Measurements from ENCODE around the gene IFNGR1. TPM values are rescaled to one million over a fixed set of nuclear protein-coding genes. Genes with fewer than 3 reads are reported as not detected.

The IFNGR1 gene
- total and polyA plus RNA-seq, 10 of the 15 experiments (the other 5 are each of a cell fraction or from before 2014, with no cell fraction given), result 89.0 to 296 (median 138) TPM

- TF ChIP-seq PBX3 (IDR thresholded peaks at IDR 0.05; ENCODE audit: insufficient replicate concordance, low read depth, low read length) (no peak), RAD51 (IDR thresholded peaks at IDR 0.05) (no peak), HSF1 (IDR thresholded peaks at IDR 0.05; ENCODE audit: low read depth, low read length) (no peak), SUZ12 (IDR thresholded peaks at IDR 0.05; ENCODE audit: unreplicated experiment) (no peak), SMARCA5 (IDR thresholded peaks at IDR 0.05) (no peak), NFYB (IDR thresholded peaks at IDR 0.05; ENCODE audit: insufficient read depth, low read depth, low read length) (no peak), HDAC6 (IDR thresholded peaks at IDR 0.05; ENCODE audit: unreplicated experiment) (no peak), TCF12 (IDR thresholded peaks at IDR 0.05; ENCODE audit: low read depth, low read length) (no peak)
Measured at GRCh38 chr6:137156650-137157049, 62.5 kb downstream of the IFNGR1 start (continued).

- ChIA-PET SMC1A (ENCODE audit: uncharacterized antibody, unreplicated experiment) (interaction anchor here (1.3 to 2.6 kb wide), 7 partner anchors 10 to 61 kb away, joined by 4 to 17 read pairs (median 6); no protein-coding TSS in a partner anchor), CTCF (interaction anchor here (1.3 to 3.0 kb wide), 3 partner anchors 10 to 158 kb away, joined by 3 to 13 read pairs (median 4); no protein-coding TSS in a partner anchor), POLR2A (interaction anchor here (1.1 kb wide), 1 partner anchor 9 kb away, joined by 4 read pairs; no protein-coding TSS in a partner anchor), RAD21 (ENCODE audit: unreplicated experiment) (interaction anchor here (0.6 to 2.3 kb wide), 4 partner anchors 10 to 62 kb away, joined by 3 to 11 read pairs (median 5); no protein-coding TSS in a partner anchor)
- ATAC-seq (peak; percentile 73), FAIRE-seq (peak; percentile 49), DNase-seq (ENCODE audit: low read depth, low spot score) (peak; percentile 48)
- no TSS peak for BruUV-seq (replicated peaks)
- intact Hi-C loops (cut with micrococcal nuclease; ENCODE audit: unreplicated experiment) (no loop called here), in situ Hi-C loops (cut with MboI) (no loop called here)
- H3K4me1 ChIP-seq (ENCODE audit: control insufficient read depth, insufficient read depth, low read length), result no peaks in the 10 kb centered on the region; the same call in 1 of the 2 replicates
- no peak overlapping the region for H3K4me3 ChIP-seq
- 0 out of 2 replicates have a peak overlapping the region, but pooled peaks have one; percentile 15 for H3K27ac ChIP-seq (ENCODE audit: control insufficient read depth, insufficient read depth)
- 16% methylated on average over 2 of the region's 2 CpGs for WGBS (ENCODE audit: insufficient coverage, insufficient replicate concordance, low lambda C conversion rate, missing lambda C conversion rate)
- H2AFZ ChIP-seq (ENCODE audit: control insufficient read depth, low read depth, low read length), result no peak overlapping the region; the same call in 1 of the 2 replicates
- H4K20me1 ChIP-seq (ENCODE audit: control insufficient read depth, insufficient read depth), result no peaks in the 10 kb centered on the region
- no peaks in the 10 kb centered on the region for H3K27me3 ChIP-seq (replicated peaks in 1 of 2; ENCODE audit: control insufficient read depth in 2 of 2, insufficient read depth in 2 of 2, low read length in 1 of 2)
- 0 out of 2 replicates have a peak overlapping the region, but pooled peaks have one; percentile 12 for H3K4me2 ChIP-seq (ENCODE audit: control insufficient read depth, insufficient read depth)
- H3K36me3 ChIP-seq (ENCODE audit: control insufficient read depth in 2 of 2, insufficient read depth in 2 of 2, low read length in 1 of 2), result no peaks in the 10 kb centered on the region
- H3K9me3 ChIP-seq (replicated peaks; ENCODE audit: control insufficient read depth, insufficient read depth, low read length), result no peaks in the 10 kb centered on the region; the same call in none of the 3 replicates
- H3K9ac ChIP-seq (ENCODE audit: control insufficient read depth, insufficient read depth, low read length), result no peak overlapping the region
- no peaks in the 10 kb centered on the region for H3K79me2 ChIP-seq (ENCODE audit: control insufficient read depth, insufficient read depth, low read length)
- TF ChIP-seq MXI1 (IDR thresholded peaks at IDR 0.05; ENCODE audit: low read depth, low read length), result no peak
- no peak for TF ChIP-seq ZBTB4 (CRISPR knock-in tag; IDR thresholded peaks at IDR 0.05)
- peak; percentile 48 to 67; a peak in 3 of 4 replicates for TF ChIP-seq IKZF2 (IDR thresholded peaks at IDR 0.05)
- no peak for TF ChIP-seq GABPA (IDR thresholded peaks at IDR 0.05; ENCODE audit: low read depth)
- TF ChIP-seq SP1 (IDR thresholded peaks at IDR 0.05; ENCODE audit: low read depth, low read length), result no peak
- no peak for TF ChIP-seq FOXK2 (IDR thresholded peaks at IDR 0.05)
- no peak for TF ChIP-seq SMC3 (IDR thresholded peaks at IDR 0.05; ENCODE audit: borderline replicate concordance, low read length)
- no peak for TF ChIP-seq MAX (IDR thresholded peaks at IDR 0.05; ENCODE audit: low read depth, low read length)
Measured at GRCh38 chr6:137155830-137156229, 63.4 kb downstream of the IFNGR1 start.

Data from GM12878 (cell line).